WTC11 (cell line): ENCODE results near the gene GABBR2.

Experiments
- CBFB ChIP-seq: sonication (generic); formaldehyde crosslinking; IDR thresholded peaks from 2 replicates; pipeline ENCODE4 v1.8.1; 2022; ENCODE audit warnings: mild to moderate bottlenecking, low read depth, missing genetic modification reagents
- JUN ChIP-seq: sonication (generic); formaldehyde crosslinking; IDR thresholded peaks from 2 replicates; pipeline ENCODE4 v1.8.0; 2023; ENCODE audit warnings: mild to moderate bottlenecking, missing genetic modification reagents
- RELA ChIP-seq: sonication (generic); formaldehyde crosslinking; IDR thresholded peaks from 2 replicates; pipeline ENCODE4 v1.8.1; 2022; ENCODE audit warnings: missing genetic modification reagents, mild to moderate bottlenecking, borderline replicate concordance
- SP1 ChIP-seq: sonication (generic); formaldehyde crosslinking; conservative IDR thresholded peaks from 2 replicates; pipeline ENCODE4 v1.8.1; 2022; ENCODE audit warnings: missing genetic modification reagents
- TP53 ChIP-seq: sonication (generic); formaldehyde crosslinking; IDR thresholded peaks from 2 replicates; pipeline ENCODE4 v1.8.1; 2023; ENCODE audit warnings: mild to moderate bottlenecking, missing genetic modification reagents
- ZNF121 ChIP-seq: sonication (generic); formaldehyde crosslinking; IDR thresholded peaks from 2 replicates; pipeline ENCODE4 v1.8.0; 2023; ENCODE audit warnings: missing genetic modification reagents
- TF ChIP-seq, protein P1 (sequence below): fragments of 200-600 bp; IDR thresholded peaks from 2 replicates; pipeline ENCODE4 v1.8.0; 2022; ENCODE audit warnings: antibody characterized with exemption
- TF ChIP-seq, protein P2 (sequence below): fragments of 250-450 bp; sonication (Bioruptor Pico); IDR thresholded peaks from 2 replicates; pipeline ENCODE4 v1.8.0; 2021; ENCODE audit warnings: mild to moderate bottlenecking
- TF ChIP-seq, protein P3 (sequence below): sonication (generic); formaldehyde crosslinking; IDR thresholded peaks from 2 replicates; pipeline ENCODE4 v1.8.0; 2022; ENCODE audit warnings: mild to moderate bottlenecking, missing genetic modification reagents
- TF ChIP-seq, protein P4 (sequence below): sonication (generic); formaldehyde crosslinking; IDR thresholded peaks from 2 replicates; pipeline ENCODE4 v1.8.1; 2022; ENCODE audit warnings: mild to moderate bottlenecking, moderate library complexity, missing genetic modification reagents
- TF ChIP-seq, protein P5 (sequence below): sonication (generic); formaldehyde crosslinking; IDR thresholded peaks from 2 replicates; pipeline ENCODE4 v1.8.0; 2022; ENCODE audit warnings: mild to moderate bottlenecking, missing genetic modification reagents
- TF ChIP-seq, protein P6 (sequence below): sonication (generic); formaldehyde crosslinking; IDR thresholded peaks from 2 replicates; pipeline ENCODE4 v1.8.1; 2023; ENCODE audit warnings: mild to moderate bottlenecking, missing genetic modification reagents, moderate library complexity

DNA sequence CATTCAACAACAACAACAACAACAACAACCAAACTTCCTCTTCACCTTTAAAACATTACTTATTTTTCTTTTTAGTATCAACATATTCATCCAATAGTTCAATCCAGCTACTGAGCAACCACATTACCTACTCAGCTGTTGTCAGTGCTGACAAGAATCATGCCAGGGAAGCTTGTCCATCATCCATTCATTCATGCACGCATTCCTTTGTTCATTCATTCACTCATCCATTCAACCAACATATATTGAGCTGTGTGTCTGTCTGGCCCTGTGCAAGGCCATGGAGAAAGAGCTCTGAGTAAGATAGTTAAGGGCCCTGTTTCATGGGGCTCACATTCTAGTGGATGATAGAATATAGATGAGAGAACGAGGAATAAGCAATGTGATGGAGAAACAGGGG is 373.1 kb downstream of the GABBR2 start:
- TF ChIP-seq, protein P1, sequence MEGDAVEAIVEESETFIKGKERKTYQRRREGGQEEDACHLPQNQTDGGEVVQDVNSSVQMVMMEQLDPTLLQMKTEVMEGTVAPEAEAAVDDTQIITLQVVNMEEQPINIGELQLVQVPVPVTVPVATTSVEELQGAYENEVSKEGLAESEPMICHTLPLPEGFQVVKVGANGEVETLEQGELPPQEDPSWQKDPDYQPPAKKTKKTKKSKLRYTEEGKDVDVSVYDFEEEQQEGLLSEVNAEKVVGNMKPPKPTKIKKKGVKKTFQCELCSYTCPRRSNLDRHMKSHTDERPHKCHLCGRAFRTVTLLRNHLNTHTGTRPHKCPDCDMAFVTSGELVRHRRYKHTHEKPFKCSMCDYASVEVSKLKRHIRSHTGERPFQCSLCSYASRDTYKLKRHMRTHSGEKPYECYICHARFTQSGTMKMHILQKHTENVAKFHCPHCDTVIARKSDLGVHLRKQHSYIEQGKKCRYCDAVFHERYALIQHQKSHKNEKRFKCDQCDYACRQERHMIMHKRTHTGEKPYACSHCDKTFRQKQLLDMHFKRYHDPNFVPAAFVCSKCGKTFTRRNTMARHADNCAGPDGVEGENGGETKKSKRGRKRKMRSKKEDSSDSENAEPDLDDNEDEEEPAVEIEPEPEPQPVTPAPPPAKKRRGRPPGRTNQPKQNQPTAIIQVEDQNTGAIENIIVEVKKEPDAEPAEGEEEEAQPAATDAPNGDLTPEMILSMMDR, result no peak
- no peak for TF ChIP-seq JUN (CRISPR knock-in tag)
- TF ChIP-seq TP53 (CRISPR knock-in tag), result no peak
- TF ChIP-seq, protein P2, sequence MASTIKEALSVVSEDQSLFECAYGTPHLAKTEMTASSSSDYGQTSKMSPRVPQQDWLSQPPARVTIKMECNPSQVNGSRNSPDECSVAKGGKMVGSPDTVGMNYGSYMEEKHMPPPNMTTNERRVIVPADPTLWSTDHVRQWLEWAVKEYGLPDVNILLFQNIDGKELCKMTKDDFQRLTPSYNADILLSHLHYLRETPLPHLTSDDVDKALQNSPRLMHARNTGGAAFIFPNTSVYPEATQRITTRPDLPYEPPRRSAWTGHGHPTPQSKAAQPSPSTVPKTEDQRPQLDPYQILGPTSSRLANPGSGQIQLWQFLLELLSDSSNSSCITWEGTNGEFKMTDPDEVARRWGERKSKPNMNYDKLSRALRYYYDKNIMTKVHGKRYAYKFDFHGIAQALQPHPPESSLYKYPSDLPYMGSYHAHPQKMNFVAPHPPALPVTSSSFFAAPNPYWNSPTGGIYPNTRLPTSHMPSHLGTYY (CRISPR knock-in tag), result no peak
- TF ChIP-seq SP1 (CRISPR knock-in tag), result no peak
- no peak for TF ChIP-seq ZNF121 (CRISPR knock-in tag)
- TF ChIP-seq, protein P3, sequence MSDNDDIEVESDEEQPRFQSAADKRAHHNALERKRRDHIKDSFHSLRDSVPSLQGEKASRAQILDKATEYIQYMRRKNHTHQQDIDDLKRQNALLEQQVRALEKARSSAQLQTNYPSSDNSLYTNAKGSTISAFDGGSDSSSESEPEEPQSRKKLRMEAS (CRISPR knock-in tag), result no peak
- TF ChIP-seq, protein P4, sequence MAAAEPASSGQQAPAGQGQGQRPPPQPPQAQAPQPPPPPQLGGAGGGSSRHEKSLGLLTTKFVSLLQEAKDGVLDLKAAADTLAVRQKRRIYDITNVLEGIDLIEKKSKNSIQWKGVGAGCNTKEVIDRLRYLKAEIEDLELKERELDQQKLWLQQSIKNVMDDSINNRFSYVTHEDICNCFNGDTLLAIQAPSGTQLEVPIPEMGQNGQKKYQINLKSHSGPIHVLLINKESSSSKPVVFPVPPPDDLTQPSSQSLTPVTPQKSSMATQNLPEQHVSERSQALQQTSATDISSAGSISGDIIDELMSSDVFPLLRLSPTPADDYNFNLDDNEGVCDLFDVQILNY, result no peak
- TF ChIP-seq RELA (CRISPR knock-in tag), result no peak
- TF ChIP-seq, protein P5, sequence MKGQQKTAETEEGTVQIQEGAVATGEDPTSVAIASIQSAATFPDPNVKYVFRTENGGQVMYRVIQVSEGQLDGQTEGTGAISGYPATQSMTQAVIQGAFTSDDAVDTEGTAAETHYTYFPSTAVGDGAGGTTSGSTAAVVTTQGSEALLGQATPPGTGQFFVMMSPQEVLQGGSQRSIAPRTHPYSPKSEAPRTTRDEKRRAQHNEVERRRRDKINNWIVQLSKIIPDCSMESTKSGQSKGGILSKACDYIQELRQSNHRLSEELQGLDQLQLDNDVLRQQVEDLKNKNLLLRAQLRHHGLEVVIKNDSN (CRISPR knock-in tag), result no peak
- TF ChIP-seq CBFB (CRISPR knock-in tag), result no peak
- TF ChIP-seq, protein P6, sequence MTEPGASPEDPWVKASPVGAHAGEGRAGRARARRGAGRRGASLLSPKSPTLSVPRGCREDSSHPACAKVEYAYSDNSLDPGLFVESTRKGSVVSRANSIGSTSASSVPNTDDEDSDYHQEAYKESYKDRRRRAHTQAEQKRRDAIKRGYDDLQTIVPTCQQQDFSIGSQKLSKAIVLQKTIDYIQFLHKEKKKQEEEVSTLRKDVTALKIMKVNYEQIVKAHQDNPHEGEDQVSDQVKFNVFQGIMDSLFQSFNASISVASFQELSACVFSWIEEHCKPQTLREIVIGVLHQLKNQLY (CRISPR knock-in tag), result no peak
